ENCODE data around the gene DSC3.

The DSC3 gene

DNA sequence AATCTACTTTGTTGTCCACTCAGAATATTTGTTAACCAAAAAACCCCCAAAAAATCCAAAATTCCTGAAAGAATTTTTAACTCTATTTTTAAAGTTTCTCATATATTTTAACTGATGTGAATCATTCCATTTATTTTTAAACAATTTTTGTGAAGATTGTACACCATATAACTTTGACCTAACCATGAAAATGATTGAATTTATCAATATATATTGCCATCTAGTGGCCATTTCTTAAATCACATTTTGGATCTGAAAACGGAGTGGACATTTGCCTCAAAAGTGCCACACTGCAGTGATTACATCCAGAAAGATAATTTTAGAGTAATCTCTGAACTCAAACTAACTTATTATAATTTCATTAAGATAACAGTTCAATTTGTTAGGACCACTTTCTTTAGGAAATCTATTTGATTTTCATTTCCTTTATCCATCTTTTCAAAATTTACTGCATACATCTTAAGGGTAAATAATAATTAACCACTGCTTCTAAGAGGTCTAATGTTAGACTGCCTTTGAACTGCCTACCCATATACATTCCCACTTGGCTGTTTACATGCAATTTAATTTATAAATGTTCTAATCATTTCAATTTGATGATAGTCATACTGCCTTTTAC is 71.1 kb downstream of the DSC3 start:
- DNase-seq (ENCODE audit: low read depth in 2 of 2), result no peak

- no peak for DNase-seq (ENCODE audit: low read depth in 2 of 2)
These were observed 72.2 kb downstream of the DSC3 start for GRCh38 chr18:30970196-30970816.

- DNase-seq (ENCODE audit: low read depth in 2 of 2), result no peak
These were observed 72.8 kb downstream of the DSC3 start for GRCh38 chr18:30969670-30970170.

DNA sequence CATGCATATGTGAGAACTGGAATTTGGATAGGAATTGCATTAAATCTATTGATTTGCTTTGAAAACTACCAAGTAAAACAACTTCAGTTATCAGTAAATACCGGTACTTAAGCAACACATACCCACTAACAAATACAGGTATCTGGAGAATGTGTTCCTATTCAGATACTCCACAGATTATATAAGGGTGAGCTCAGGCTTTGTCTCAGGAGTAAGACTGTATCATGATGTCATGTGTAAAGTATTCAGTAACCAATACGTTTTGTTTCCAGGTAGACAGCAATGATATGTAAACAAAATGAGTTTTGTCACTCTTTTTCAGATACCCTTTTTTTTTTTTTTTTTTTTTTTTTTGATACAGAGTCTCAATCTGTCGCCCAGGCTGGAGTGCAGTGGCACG is 74.8 kb downstream of the DSC3 start:
- DNase-seq (ENCODE audit: low read depth in 2 of 2), result no peak

GRCh38 chr18:30965237-30965636 is 77.3 kb downstream of the DSC3 start:
- DNase-seq (ENCODE audit: low read depth in 2 of 2), result no peak

- DNase-seq (ENCODE audit: low read depth in 2 of 2), result no peak
These were observed 81.9 kb downstream of the DSC3 start for GRCh38 chr18:30960661-30961060.

GRCh38 chr18:30957066-30957465 is 85.5 kb downstream of the DSC3 start:
- DNase-seq (ENCODE audit: low read depth in 2 of 2), result no peak

GRCh38 chr18:30954262-30954661 is 88.3 kb downstream of the DSC3 start:
- no peak for DNase-seq (ENCODE audit: low read depth in 2 of 2)

- DNase-seq (ENCODE audit: low read depth in 2 of 2), result no peak
These were observed 96.8 kb downstream of the DSC3 start for GRCh38 chr18:30945761-30946160.

- DNase-seq (ENCODE audit: low read depth in 2 of 2), result no peak
These were observed 97.6 kb downstream of the DSC3 start for GRCh38 chr18:30944773-30945417.

DNA sequence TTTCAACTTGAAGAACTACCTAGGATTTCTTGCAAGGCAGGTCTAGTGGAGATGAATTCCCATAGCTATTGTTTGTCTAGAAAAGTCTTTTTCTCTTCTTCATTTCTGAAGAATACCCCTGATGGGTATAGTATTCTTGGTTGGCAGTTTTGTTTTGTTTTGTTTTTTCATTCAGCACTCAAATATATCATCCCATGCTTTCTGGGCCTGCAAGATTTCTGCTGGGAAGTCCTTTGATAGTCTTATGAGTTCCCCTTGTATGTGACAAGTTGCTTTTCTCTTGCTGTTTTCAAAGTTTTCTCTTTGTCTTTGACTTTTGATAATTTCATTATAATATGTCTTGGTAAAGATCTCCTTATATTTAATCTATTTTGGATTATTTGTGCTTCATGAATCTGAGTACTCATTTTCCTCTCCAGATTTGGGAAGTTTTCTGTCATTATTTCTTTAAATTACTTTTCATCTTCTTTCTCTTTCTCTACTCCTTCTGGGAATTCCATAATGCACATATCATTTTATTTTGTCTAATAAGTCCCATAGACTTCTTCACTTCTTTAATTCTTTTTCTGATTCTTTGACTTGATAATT is 101.5 kb downstream of the DSC3 start:
- no peak for DNase-seq (ENCODE audit: low read depth in 2 of 2)

All from fibroblast of skin of left biceps (primary cell).